H1 (cell line): ENCODE measurements around the gene MAFB.

Experiments used
- BRCA1 ChIP-seq: IDR thresholded peaks from 2 replicates; pipeline ENCODE4 v1.6.1; 2012; ENCODE audit warnings: low read depth, low read length, improper control_type of control experiment
- CEBPB ChIP-seq: IDR thresholded peaks from 2 replicates; pipeline ENCODE4 v1.6.1; 2012; ENCODE audit warnings: low read depth, low read length
- CHD2 ChIP-seq: IDR thresholded peaks from 2 replicates; pipeline ENCODE4 v1.6.1; 2012; ENCODE audit warnings: low read length, improper control_type of control experiment
- EZH2 ChIP-seq: fragments of 200-600 bp; sonication (generic); IDR thresholded peaks from 2 replicates; pipeline ENCODE4 v1.7.1; 2012; ENCODE audit warnings: low read depth, mild to moderate bottlenecking, moderate library complexity, low read length, inconsistent platforms; ENCODE audit not compliant: severe bottlenecking
- GABPA ChIP-seq: IDR thresholded peaks from 2 replicates; pipeline ENCODE4 v1.6.1; 2011; ENCODE audit warnings: mild to moderate bottlenecking, low read length, moderate library complexity, borderline replicate concordance; ENCODE audit not compliant: insufficient read depth
- GTF2F1 ChIP-seq: IDR thresholded peaks from 2 replicates; pipeline ENCODE4 v1.6.1; 2012; ENCODE audit warnings: low read depth, low read length, improper control_type of control experiment, borderline replicate concordance
- HDAC2 ChIP-seq, 2 experiments: fragments of 300-600 bp in 1 of 2; sonication (generic) in 1 of 2; IDR thresholded peaks; 2 replicates each; pipeline ENCODE4 v1.6.1; 2011 to 2012; ENCODE audit warnings: low read depth in 2 of 2, low read length in 2 of 2, mild to moderate bottlenecking in 2 of 2, moderate library complexity in 2 of 2, borderline replicate concordance in 1 of 2, inconsistent platforms in 1 of 2
- JUN ChIP-seq: IDR thresholded peaks from 2 replicates; pipeline ENCODE4 v1.6.1; 2011; ENCODE audit warnings: low read depth, mild to moderate bottlenecking, improper control_type of control experiment, low read length
- POLR2AphosphoS5 ChIP-seq: IDR thresholded peaks from 2 replicates; pipeline ENCODE4 v1.6.1; 2011; ENCODE audit warnings: low read depth, low read length
- TAF1 ChIP-seq: IDR thresholded peaks from 2 replicates; pipeline ENCODE4 v1.6.1; 2011; ENCODE audit warnings: mild to moderate bottlenecking, low read depth, low read length
- ZNF274 ChIP-seq: IDR thresholded peaks from 2 replicates; pipeline ENCODE4 v1.7.0; 2012; ENCODE audit warnings: low read length, borderline replicate concordance; ENCODE audit errors: extremely low read depth
- TF ChIP-seq, protein P1 (sequence below): IDR thresholded peaks from 2 replicates; pipeline ENCODE4 v1.6.1; 2012; ENCODE audit warnings: inconsistent platforms
- TF ChIP-seq, protein P2 (sequence below), 3 experiments: IDR thresholded peaks; 1 replicate in 2 of 3; 2 replicates in 1 of 3; pipeline versions ENCODE4 v1.5.1 to v1.6.1; 2011; ENCODE audit warnings: low read length in 3 of 3, mild to moderate bottlenecking in 3 of 3, inconsistent platforms in 2 of 3, low read depth in 1 of 3, moderate library complexity in 1 of 3; ENCODE audit not compliant: insufficient read depth in 1 of 3; ENCODE audit errors: control extremely low read depth in 1 of 3

- TF ChIP-seq CHD2 (no peak), GABPA (no peak), CEBPB (no peak), TAF1 (no peak), EZH2 (no peak), ZNF274 (no peak), POLR2AphosphoS5 (no peak), JUN (no peak), HDAC2 (IDR thresholded peaks at IDR 0.05; ENCODE audit: borderline replicate concordance in 1 of 2, low read depth in 2 of 2, low read length in 2 of 2) (no peak), GTF2F1 (no peak), BRCA1 (no peak)
- TF ChIP-seq, protein P1, sequence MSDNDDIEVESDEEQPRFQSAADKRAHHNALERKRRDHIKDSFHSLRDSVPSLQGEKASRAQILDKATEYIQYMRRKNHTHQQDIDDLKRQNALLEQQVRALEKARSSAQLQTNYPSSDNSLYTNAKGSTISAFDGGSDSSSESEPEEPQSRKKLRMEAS: no peak
- TF ChIP-seq, protein P2, sequence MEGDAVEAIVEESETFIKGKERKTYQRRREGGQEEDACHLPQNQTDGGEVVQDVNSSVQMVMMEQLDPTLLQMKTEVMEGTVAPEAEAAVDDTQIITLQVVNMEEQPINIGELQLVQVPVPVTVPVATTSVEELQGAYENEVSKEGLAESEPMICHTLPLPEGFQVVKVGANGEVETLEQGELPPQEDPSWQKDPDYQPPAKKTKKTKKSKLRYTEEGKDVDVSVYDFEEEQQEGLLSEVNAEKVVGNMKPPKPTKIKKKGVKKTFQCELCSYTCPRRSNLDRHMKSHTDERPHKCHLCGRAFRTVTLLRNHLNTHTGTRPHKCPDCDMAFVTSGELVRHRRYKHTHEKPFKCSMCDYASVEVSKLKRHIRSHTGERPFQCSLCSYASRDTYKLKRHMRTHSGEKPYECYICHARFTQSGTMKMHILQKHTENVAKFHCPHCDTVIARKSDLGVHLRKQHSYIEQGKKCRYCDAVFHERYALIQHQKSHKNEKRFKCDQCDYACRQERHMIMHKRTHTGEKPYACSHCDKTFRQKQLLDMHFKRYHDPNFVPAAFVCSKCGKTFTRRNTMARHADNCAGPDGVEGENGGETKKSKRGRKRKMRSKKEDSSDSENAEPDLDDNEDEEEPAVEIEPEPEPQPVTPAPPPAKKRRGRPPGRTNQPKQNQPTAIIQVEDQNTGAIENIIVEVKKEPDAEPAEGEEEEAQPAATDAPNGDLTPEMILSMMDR (IDR thresholded peaks at IDR 0.05; ENCODE audit: control extremely low read depth in 1 of 3, insufficient read depth in 1 of 3, low read depth in 1 of 3, low read length in 3 of 3): no peak
These were observed 19.3 kb downstream of the MAFB start for GRCh38 chr20:40669692-40670091.
